ENCODE results near the gene SYNGR2. TPM values are rescaled to one million over a fixed set of nuclear protein-coding genes. Genes with fewer than 3 reads are reported as not detected.

The SYNGR2 gene
- total and polyA plus RNA-seq, 9 of the 15 experiments (the other 6 are each of a cell fraction or from before 2014, with no cell fraction given): 1.4 to 173 (median 87.8) TPM

- TF ChIP-seq ZNF449 (CRISPR knock-in tag; IDR thresholded peaks at IDR 0.05) (no peak), NFIX (CRISPR knock-in tag; IDR thresholded peaks at IDR 0.05; ENCODE audit: low read depth) (no peak), CBFB (CRISPR knock-in tag; IDR thresholded peaks at IDR 0.05) (peak; percentile 66), ZEB2 (IDR thresholded peaks at IDR 0.05) (0 out of 2 replicates have a peak, but pooled peaks have one; percentile 24), ZNF609 (CRISPR knock-in tag; IDR thresholded peaks at IDR 0.05; ENCODE audit: borderline replicate concordance) (no peak), FIP1L1 (IDR thresholded peaks at IDR 0.05; ENCODE audit: low read depth, low read length, poor library complexity, severe bottlenecking) (peak; percentile 92), HDAC6 (IDR thresholded peaks at IDR 0.05; ENCODE audit: low read depth, low read length) (no peak), AFF4 (CRISPR knock-in tag; IDR thresholded peaks at IDR 0.05) (peak; percentile 81; the same call in 1 of the 2 replicates), MLX (CRISPR knock-in tag; conservative IDR thresholded peaks at IDR 0.05) (no peak), UBTF (IDR thresholded peaks at IDR 0.05; ENCODE audit: borderline replicate concordance in 1 of 2, low read depth in 2 of 2, low read length in 2 of 2) (no peak; a peak in 1 of 4 replicates), NFATC3 (IDR thresholded peaks at IDR 0.05) (no peak), CSDE1 (IDR thresholded peaks at IDR 0.05) (no peak)
These were observed 18.6 kb downstream of the SYNGR2 start, which contains the start of the genes AFMID and TK1 (continued) for GRCh38 chr17:78186692-78187595.

All from K562 (cell line).